Measurements from ENCODE around the gene SLX4IP. TPM values are rescaled to one million over a fixed set of nuclear protein-coding genes. Genes with fewer than 3 reads are reported as not detected.

SLX4IP gene
- total and polyA plus RNA-seq, 2 of the 13 experiments (the other 11 are each of a cell fraction or from before 2014, with no cell fraction given) = 3.6 to 7.3 TPM

GRCh38 chr20:10674684-10675449, 239.8 kb downstream of the SLX4IP start (continued):
- peak; percentile 100 for TF ChIP-seq ZSCAN21 (CRISPR knock-in tag; IDR thresholded peaks at IDR 0.05; ENCODE audit: borderline replicate concordance)
- TF ChIP-seq SIX4 (CRISPR knock-in tag; IDR thresholded peaks at IDR 0.05) = no peak
- peak; percentile 99 for TF ChIP-seq ZNF572 (CRISPR knock-in tag; IDR thresholded peaks at IDR 0.05)
- no peak for TF ChIP-seq ZNF121 (CRISPR knock-in tag; IDR thresholded peaks at IDR 0.05)
- no peak for TF ChIP-seq PBX2 (CRISPR knock-in tag; IDR thresholded peaks at IDR 0.05)
- TF ChIP-seq ZNF343 (CRISPR knock-in tag; IDR thresholded peaks at IDR 0.05) = no peak; the same call in 1 of the 2 replicates
- TF ChIP-seq TRIM22 (IDR thresholded peaks at IDR 0.05) = no peak
- no peak for TF ChIP-seq SP5 (CRISPR knock-in tag; IDR thresholded peaks at IDR 0.05; ENCODE audit: borderline replicate concordance, low read depth)
- no peak for TF ChIP-seq SKI (IDR thresholded peaks at IDR 0.05; ENCODE audit: partially characterized antibody)
- 0 out of 2 replicates have a peak, but pooled peaks have one; percentile 17 for TF ChIP-seq ZNF724P (CRISPR knock-in tag; IDR thresholded peaks at IDR 0.05; ENCODE audit: borderline replicate concordance)
- TF ChIP-seq TCF7L2 (IDR thresholded peaks at IDR 0.05; ENCODE audit: low read depth, low read length) = no peak
- no peak for TF ChIP-seq PRPF4 (IDR thresholded peaks at IDR 0.05; ENCODE audit: low read depth, low read length, poor library complexity, severe bottlenecking)
- TF ChIP-seq ZNF740 (CRISPR knock-in tag; IDR thresholded peaks at IDR 0.05) = no peak
- TF ChIP-seq KDM2A (CRISPR knock-in tag; IDR thresholded peaks at IDR 0.05; ENCODE audit: borderline replicate concordance, low read depth) = peak; percentile 75; the same call in 1 of the 2 replicates
- TF ChIP-seq, protein P1, sequence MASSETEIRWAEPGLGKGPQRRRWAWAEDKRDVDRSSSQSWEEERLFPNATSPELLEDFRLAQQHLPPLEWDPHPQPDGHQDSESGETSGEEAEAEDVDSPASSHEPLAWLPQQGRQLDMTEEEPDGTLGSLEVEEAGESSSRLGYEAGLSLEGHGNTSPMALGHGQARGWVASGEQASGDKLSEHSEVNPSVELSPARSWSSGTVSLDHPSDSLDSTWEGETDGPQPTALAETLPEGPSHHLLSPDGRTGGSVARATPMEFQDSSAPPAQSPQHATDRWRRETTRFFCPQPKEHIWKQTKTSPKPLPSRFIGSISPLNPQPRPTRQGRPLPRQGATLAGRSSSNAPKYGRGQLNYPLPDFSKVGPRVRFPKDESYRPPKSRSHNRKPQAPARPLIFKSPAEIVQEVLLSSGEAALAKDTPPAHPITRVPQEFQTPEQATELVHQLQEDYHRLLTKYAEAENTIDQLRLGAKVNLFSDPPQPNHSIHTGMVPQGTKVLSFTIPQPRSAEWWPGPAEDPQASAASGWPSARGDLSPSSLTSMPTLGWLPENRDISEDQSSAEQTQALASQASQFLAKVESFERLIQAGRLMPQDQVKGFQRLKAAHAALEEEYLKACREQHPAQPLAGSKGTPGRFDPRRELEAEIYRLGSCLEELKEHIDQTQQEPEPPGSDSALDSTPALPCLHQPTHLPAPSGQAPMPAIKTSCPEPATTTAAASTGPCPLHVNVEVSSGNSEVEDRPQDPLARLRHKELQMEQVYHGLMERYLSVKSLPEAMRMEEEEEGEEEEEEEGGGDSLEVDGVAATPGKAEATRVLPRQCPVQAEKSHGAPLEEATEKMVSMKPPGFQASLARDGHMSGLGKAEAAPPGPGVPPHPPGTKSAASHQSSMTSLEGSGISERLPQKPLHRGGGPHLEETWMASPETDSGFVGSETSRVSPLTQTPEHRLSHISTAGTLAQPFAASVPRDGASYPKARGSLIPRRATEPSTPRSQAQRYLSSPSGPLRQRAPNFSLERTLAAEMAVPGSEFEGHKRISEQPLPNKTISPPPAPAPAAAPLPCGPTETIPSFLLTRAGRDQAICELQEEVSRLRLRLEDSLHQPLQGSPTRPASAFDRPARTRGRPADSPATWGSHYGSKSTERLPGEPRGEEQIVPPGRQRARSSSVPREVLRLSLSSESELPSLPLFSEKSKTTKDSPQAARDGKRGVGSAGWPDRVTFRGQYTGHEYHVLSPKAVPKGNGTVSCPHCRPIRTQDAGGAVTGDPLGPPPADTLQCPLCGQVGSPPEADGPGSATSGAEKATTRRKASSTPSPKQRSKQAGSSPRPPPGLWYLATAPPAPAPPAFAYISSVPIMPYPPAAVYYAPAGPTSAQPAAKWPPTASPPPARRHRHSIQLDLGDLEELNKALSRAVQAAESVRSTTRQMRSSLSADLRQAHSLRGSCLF (CRISPR knock-in tag; IDR thresholded peaks at IDR 0.05; ENCODE audit: borderline replicate concordance) = no peak
- 0 out of 2 replicates have a peak, but pooled peaks have one; percentile 38 for TF ChIP-seq RARA (CRISPR knock-in tag; IDR thresholded peaks at IDR 0.05)
- TF ChIP-seq ATF2 (CRISPR knock-in tag; IDR thresholded peaks at IDR 0.05) = no peak; the same call in 1 of the 2 replicates
- TF ChIP-seq KDM3A (CRISPR knock-in tag; IDR thresholded peaks at IDR 0.05; ENCODE audit: low read depth) = peak; percentile 94; the same call in 1 of the 2 replicates
- TF ChIP-seq ZNF878 (CRISPR knock-in tag; IDR thresholded peaks at IDR 0.05) = no peak
